SK-N-SH (cell line): Measurements from ENCODE around the gene SLC46A3.

ENCODE experiments used
- FOXM1 ChIP-seq: IDR thresholded peaks from 2 replicates; pipeline ENCODE4 v1.4.0; 2012; ENCODE audit warnings: low read depth, mild to moderate bottlenecking
- NFIC ChIP-seq: IDR thresholded peaks from 2 replicates; pipeline ENCODE4 v1.4.0; 2012; ENCODE audit warnings: borderline replicate concordance
- RXRA ChIP-seq: IDR thresholded peaks from 2 replicates; pipeline ENCODE4 v1.4.0; 2012; ENCODE audit warnings: low read depth, mild to moderate bottlenecking, borderline replicate concordance
- TAF1 ChIP-seq: IDR thresholded peaks from 2 replicates; pipeline ENCODE4 v1.6.1; 2012; ENCODE audit warnings: low read depth, mild to moderate bottlenecking, low read length, moderate library complexity, borderline replicate concordance
- TF ChIP-seq, protein P1 (sequence below): fragments of 200-600 bp; sonication (generic); IDR thresholded peaks from 2 replicates; pipeline ENCODE4 v1.6.1; 2017; ENCODE audit warnings: antibody characterized with exemption, mild to moderate bottlenecking, moderate library complexity
- TF ChIP-seq, protein P2 (sequence below): fragments of 150-350 bp; IDR thresholded peaks from 2 replicates; pipeline ENCODE4 v1.6.1; 2017; ENCODE audit warnings: antibody characterized with exemption, low read length, low read depth, borderline replicate concordance
- TF ChIP-seq, protein P3 (sequence below): IDR thresholded peaks from 2 replicates; pipeline ENCODE4 v1.4.0; 2012; ENCODE audit warnings: low read depth

DNA sequence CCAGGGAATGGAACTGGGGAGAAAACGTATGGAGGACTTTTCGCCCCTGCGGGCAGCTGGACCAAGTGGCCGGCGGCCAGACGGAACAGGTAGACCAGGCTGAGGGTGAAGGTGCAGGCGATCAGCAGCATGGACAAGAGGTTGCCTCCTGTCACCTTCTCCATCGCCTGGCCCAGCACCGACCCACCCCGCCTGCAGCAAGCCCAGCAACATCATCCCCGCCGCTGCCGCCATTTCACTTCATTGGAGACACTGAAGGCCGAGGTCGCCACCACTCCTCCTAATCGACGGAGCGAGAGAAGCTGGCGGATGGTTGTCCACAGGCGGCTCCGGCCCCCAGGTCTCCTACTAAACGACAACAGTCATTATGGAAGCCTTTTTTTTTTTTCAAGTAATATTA is 5.0 kb upstream of the SLC46A3 start:
- TF ChIP-seq, protein P1, sequence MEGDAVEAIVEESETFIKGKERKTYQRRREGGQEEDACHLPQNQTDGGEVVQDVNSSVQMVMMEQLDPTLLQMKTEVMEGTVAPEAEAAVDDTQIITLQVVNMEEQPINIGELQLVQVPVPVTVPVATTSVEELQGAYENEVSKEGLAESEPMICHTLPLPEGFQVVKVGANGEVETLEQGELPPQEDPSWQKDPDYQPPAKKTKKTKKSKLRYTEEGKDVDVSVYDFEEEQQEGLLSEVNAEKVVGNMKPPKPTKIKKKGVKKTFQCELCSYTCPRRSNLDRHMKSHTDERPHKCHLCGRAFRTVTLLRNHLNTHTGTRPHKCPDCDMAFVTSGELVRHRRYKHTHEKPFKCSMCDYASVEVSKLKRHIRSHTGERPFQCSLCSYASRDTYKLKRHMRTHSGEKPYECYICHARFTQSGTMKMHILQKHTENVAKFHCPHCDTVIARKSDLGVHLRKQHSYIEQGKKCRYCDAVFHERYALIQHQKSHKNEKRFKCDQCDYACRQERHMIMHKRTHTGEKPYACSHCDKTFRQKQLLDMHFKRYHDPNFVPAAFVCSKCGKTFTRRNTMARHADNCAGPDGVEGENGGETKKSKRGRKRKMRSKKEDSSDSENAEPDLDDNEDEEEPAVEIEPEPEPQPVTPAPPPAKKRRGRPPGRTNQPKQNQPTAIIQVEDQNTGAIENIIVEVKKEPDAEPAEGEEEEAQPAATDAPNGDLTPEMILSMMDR: no peak
- TF ChIP-seq FOXM1 (no peak), TAF1 (no peak), NFIC (no peak), RXRA (no peak)
- TF ChIP-seq, protein P2, sequence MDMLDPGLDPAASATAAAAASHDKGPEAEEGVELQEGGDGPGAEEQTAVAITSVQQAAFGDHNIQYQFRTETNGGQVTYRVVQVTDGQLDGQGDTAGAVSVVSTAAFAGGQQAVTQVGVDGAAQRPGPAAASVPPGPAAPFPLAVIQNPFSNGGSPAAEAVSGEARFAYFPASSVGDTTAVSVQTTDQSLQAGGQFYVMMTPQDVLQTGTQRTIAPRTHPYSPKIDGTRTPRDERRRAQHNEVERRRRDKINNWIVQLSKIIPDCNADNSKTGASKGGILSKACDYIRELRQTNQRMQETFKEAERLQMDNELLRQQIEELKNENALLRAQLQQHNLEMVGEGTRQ: no peak
- TF ChIP-seq, protein P3, sequence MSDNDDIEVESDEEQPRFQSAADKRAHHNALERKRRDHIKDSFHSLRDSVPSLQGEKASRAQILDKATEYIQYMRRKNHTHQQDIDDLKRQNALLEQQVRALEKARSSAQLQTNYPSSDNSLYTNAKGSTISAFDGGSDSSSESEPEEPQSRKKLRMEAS: no peak
